Measurements from ENCODE around the gene ACSF2. TPM values are rescaled to one million over a fixed set of nuclear protein-coding genes. Genes with fewer than 3 reads are reported as not detected.
A peak's percentile ranks its signal among the peaks of the same experiment; 100 is the strongest.

Gene ACSF2
- total RNA-seq, 1 donor from 2014 or later = 18.2 TPM

DNA sequence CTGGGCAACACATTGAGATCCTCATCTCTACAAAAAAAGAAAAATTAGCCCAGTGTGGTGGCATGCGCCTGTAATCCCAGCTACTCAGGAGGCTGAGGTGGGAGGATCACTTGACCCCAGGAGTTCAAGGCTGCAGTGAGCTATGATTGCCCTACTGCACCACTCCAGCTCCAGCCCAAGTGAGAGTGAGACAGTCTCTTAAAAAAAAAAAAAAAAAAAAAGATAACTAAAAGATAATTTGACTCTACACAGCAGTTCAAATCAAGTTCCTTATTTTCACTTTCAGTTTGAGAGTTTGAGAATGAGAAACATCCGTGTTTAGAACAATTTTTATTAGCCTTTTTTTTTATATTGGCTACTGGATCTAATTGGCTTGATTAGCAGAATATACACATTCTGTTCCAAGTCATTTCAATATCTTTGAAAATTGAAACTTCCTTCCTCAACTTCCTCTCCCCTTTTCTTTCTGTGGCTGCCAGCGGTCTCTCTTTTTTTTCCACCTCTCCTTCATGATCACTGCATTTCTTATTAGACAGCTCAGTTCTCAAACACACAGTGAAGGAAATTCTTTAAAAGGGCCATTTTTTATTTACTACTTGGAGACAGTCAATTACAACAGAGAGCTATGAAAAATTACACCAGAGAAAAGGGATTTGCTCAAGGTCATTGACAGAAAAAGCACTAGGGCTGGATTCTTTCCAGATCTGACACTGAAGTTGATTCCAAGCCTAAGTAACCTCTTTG, 4.5 kb upstream of the ACSF2 start:
- no peaks in the 10 kb centered on the region for H3K27me3 ChIP-seq (ENCODE audit: low read depth)
- peak overlapping the region; percentile 74 for H3K27ac ChIP-seq (replicated peaks)
- H3K36me3 ChIP-seq = no peaks in the 10 kb centered on the region
- peaks cover 32% of the 10 kb centered on the region for H3K4me1 ChIP-seq
- peak overlapping the region; percentile 45 for H3K4me3 ChIP-seq
- peaks cover 6% of the 10 kb centered on the region for H3K9me3 ChIP-seq (replicated peaks)
- intact Hi-C loops (cut with micrococcal nuclease) = no loop called here
- TF ChIP-seq, protein P1, sequence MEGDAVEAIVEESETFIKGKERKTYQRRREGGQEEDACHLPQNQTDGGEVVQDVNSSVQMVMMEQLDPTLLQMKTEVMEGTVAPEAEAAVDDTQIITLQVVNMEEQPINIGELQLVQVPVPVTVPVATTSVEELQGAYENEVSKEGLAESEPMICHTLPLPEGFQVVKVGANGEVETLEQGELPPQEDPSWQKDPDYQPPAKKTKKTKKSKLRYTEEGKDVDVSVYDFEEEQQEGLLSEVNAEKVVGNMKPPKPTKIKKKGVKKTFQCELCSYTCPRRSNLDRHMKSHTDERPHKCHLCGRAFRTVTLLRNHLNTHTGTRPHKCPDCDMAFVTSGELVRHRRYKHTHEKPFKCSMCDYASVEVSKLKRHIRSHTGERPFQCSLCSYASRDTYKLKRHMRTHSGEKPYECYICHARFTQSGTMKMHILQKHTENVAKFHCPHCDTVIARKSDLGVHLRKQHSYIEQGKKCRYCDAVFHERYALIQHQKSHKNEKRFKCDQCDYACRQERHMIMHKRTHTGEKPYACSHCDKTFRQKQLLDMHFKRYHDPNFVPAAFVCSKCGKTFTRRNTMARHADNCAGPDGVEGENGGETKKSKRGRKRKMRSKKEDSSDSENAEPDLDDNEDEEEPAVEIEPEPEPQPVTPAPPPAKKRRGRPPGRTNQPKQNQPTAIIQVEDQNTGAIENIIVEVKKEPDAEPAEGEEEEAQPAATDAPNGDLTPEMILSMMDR (IDR thresholded peaks at IDR 0.05; ENCODE audit: borderline replicate concordance) = no peak
- no peak for DNase-seq

DNA sequence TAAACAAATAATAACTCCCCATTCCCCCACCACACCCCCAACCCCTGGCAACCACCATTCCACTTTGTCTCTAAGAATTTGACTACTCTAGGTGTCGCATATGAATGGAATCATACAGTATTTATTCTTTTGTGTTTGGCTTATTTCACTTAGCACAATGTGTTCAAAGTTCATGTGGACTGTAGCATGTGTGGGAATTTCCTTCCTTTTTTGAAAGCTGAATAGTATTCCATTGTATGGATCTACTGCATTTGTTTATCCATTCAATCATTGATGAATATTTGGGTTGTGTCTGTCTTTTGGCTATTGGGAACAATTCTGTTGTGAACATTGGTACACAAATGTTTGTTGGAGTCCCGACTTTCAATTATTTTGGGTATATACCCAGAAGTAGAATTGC, 3.3 kb upstream of the ACSF2 start:
- no peak for DNase-seq
- intact Hi-C loops (cut with micrococcal nuclease) = no loop called here
- no peak overlapping the region for H3K4me3 ChIP-seq
- no peak overlapping the region for H3K27ac ChIP-seq (replicated peaks)
- H3K9me3 ChIP-seq (replicated peaks) = peaks cover 6% of the 10 kb centered on the region
- TF ChIP-seq, protein P1 (IDR thresholded peaks at IDR 0.05; ENCODE audit: borderline replicate concordance) = no peak
- H3K36me3 ChIP-seq = no peaks in the 10 kb centered on the region
- H3K27me3 ChIP-seq (ENCODE audit: low read depth) = no peaks in the 10 kb centered on the region
- peaks cover 45% of the 10 kb centered on the region for H3K4me1 ChIP-seq

DNA sequence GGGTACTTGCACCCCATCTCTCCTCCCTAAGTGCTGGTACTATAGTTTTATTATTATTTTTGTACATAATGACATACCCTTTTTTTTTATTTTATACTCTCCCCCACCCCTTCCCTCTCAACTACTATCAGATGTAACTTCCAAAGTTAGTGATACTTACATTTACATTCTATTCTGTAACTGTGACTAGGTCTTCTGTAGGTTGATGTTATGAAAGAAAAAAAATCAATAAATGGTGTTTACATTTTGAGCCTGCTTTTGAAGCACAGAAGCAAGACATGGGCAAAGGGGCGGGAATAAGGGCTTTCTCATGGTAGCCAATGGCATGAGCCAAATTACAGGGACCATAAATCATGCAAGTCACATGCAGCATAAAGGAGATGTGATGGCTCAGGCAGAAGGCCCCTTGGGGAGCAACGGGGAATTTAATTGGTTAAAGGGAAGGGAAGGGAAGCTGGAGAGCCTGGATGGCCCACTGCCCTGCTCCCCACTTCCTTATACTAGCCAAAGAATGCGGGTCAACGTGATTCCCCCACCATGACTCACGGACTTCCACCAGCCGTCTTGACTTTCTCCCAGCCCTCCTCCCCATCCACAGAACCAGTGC, 2.4 kb upstream of the ACSF2 start:
- no peak for DNase-seq
- no peak overlapping the region for H3K27ac ChIP-seq (replicated peaks)
- peaks cover 50% of the 10 kb centered on the region for H3K4me1 ChIP-seq
- no peaks in the 10 kb centered on the region for H3K27me3 ChIP-seq (ENCODE audit: low read depth)
- TF ChIP-seq, protein P1 (IDR thresholded peaks at IDR 0.05; ENCODE audit: borderline replicate concordance) = no peak
- intact Hi-C loops (cut with micrococcal nuclease) = no loop called here
- H3K9me3 ChIP-seq (replicated peaks) = peaks cover 6% of the 10 kb centered on the region
- no peaks in the 10 kb centered on the region for H3K36me3 ChIP-seq
- no peak overlapping the region for H3K4me3 ChIP-seq

DNA sequence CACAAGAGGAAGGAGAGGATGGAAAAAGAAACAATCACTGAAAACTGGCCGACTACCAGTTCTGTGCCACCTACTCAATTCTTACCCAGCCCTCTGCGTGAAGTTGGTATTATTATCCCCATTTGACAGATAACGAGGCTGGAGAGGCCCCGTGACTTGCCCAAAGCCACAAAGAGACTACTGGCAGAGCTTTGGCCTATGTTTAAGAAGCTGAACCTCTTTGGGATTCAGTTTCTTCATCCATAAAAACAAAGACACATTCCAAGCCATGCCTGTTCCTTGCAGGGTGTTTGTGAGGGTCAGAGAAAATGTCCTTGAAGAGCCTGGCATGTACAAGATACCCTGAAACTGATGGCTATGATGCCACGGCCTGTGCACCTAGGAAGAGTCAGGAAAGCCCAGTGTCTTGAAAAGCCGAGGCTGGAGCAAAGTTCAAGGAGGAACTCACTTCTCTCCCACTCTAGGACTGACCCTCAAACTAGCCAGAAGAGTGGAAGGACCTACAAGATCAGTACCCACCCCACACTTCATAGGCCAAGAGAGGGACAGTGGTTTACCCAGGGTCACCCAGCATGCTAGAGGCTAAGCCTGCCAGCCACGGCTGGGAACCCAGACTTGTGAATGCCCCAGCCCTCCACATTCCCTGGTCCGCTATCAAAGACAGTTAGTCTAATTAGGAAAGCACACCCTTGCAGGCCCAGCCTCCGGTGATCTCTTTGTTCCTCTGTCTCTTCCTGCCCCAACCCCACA, 1.6 kb upstream of the ACSF2 start:
- intact Hi-C loops (cut with micrococcal nuclease) = no loop called here
- Histone ChIP-seq H3K4me1 (peaks cover 50% of the 10 kb centered on the region), H3K9me3 (replicated peaks) (no peaks in the 10 kb centered on the region), H3K27me3 (ENCODE audit: low read depth) (no peaks in the 10 kb centered on the region), H3K4me3 (no peak overlapping the region), H3K36me3 (no peaks in the 10 kb centered on the region), H3K27ac (replicated peaks) (peak overlapping the region; percentile 83)
- no peak for DNase-seq
- TF ChIP-seq, protein P1 (IDR thresholded peaks at IDR 0.05; ENCODE audit: borderline replicate concordance) = no peak

DNA sequence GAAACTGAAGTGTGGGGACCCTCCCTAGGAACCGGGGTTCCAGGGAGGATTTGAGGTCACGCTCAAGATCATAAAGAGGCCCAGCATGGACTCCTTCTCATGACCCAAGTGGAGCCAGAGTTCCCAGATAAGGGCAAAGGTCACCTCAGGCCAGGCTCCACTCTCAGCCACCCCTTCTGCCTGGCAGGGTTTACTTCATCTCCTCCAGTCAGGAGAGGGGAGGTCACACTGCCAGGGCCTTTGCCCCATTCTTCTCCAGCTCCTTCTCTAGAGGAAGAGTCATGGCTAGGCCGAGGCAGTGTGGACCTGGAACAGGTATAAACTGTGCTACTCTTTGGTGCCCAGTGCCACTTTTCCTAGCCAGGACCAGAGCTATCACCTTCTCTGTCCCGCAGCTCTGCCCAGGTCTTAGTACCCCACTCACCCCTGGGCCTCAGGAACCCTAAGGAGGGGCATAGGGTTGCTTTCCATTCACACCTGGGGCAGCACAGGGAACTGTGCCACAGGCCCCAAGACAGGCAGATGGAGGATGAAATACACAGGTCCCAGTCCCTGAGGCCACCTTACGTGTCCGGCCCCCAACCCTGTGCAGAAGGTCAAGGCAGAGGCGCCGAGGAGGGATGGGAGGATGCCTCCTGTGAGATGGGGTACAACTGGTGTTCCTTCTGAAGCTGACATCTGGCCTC, 879 bp upstream of the ACSF2 start:
- DNase-seq = no peak
- Histone ChIP-seq H3K27ac (replicated peaks) (peak overlapping the region; percentile 83), H3K4me1 (peaks cover 50% of the 10 kb centered on the region), H3K9me3 (replicated peaks) (no peaks in the 10 kb centered on the region), H3K36me3 (no peaks in the 10 kb centered on the region), H3K4me3 (peak overlapping the region; percentile 90), H3K27me3 (ENCODE audit: low read depth) (no peaks in the 10 kb centered on the region)
- intact Hi-C loops (cut with micrococcal nuclease) = no loop called here
- TF ChIP-seq, protein P1 (IDR thresholded peaks at IDR 0.05; ENCODE audit: borderline replicate concordance) = no peak

Data from left ventricle myocardium inferior (tissue), 1 donor.